ENCODE data around the gene SYNPR.
"Not testable (repeated sequence)": the region's sequence is repeated elsewhere in the genome, so short reads cannot be mapped to it uniquely, and the experiment has no call there.

Gene SYNPR

GRCh38 chr3:63278171-63279004 lies at the start of gene SYNPR:
TSS of gene SYNPR (plus strand) at chr3:63278308.
- no peak for DNase-seq

- DNase-seq, result no peak
Measured at GRCh38 chr3:63228677-63229076, 49.4 kb upstream of the SYNPR start.

GRCh38 chr3:63230146-63230545 lies 48.0 kb upstream of the SYNPR start:
- no peak for DNase-seq

- no peak for DNase-seq
Measured at GRCh38 chr3:63231643-63232042, 46.5 kb upstream of the SYNPR start.

GRCh38 chr3:63232764-63233396 lies 45.2 kb upstream of the SYNPR start:
- no peak for DNase-seq

GRCh38 chr3:63240381-63240902 lies 37.7 kb upstream of the SYNPR start:
- no peak for DNase-seq

GRCh38 chr3:63242124-63242523 lies 36.0 kb upstream of the SYNPR start:
- no peak for DNase-seq

- no peak for DNase-seq
Measured at GRCh38 chr3:63244486-63244885, 33.6 kb upstream of the SYNPR start.

GRCh38 chr3:63245726-63246241 lies 32.3 kb upstream of the SYNPR start:
- DNase-seq, result no peak

GRCh38 chr3:63248015-63248414 lies 30.1 kb upstream of the SYNPR start:
- DNase-seq, result no peak

- no peak for DNase-seq
Measured at GRCh38 chr3:63251499-63251898, 26.6 kb upstream of the SYNPR start.

- DNase-seq, result not testable (repeated sequence)
Measured at GRCh38 chr3:63255819-63256218, 22.3 kb upstream of the SYNPR start.

GRCh38 chr3:63264716-63265115 lies 13.4 kb upstream of the SYNPR start:
- DNase-seq, result no peak

GRCh38 chr3:63274359-63274758 lies 3.7 kb upstream of the SYNPR start:
- DNase-seq, result no peak

GRCh38 chr3:63279005-63279841 lies 1.1 kb downstream of the SYNPR start:
- DNase-seq, result no peak

GRCh38 chr3:63287610-63288009 lies 9.5 kb downstream of the SYNPR start:
- DNase-seq, result no peak

- no peak for DNase-seq
Measured at GRCh38 chr3:63290686-63291085, 12.6 kb downstream of the SYNPR start.

GRCh38 chr3:63294332-63294731 lies 16.2 kb downstream of the SYNPR start:
- DNase-seq, result no peak

GRCh38 chr3:63295356-63295755 lies 17.2 kb downstream of the SYNPR start:
- DNase-seq, result no peak

- no peak for DNase-seq
Measured at GRCh38 chr3:63295806-63296205, 17.7 kb downstream of the SYNPR start.

GRCh38 chr3:63296249-63296648 lies 18.1 kb downstream of the SYNPR start:
- DNase-seq, result no peak

- no peak for DNase-seq
Measured at GRCh38 chr3:63303238-63303637, 25.1 kb downstream of the SYNPR start.

- DNase-seq, result no peak
Measured at GRCh38 chr3:63304421-63304820, 26.3 kb downstream of the SYNPR start.

Data from stimulated activated CD4-positive, alpha-beta T cell treated with anti-CD3 and anti-CD28 coated beads, Interleukin-12 subunit alpha, Interleukin-12 subunit beta, amount 100 ng/mL, for 4 hours (primary cell).